Tibial artery (tissue), 4 donors: ENCODE data around the gene UPF2.

Experiments used
- DNase-seq, 2 donors: peaks; one replicate each; pipeline ENCODE4 v3.0.0-alpha.2; 2019
- H3K27ac ChIP-seq, 2 donors: fragments of 200-600 bp; sonication (generic) in 1 of 2; 1 replicate in 1 of 2; 2 replicates in 1 of 2; pipeline ENCODE4 v1.5.1; 2018 to 2019; ENCODE audit warnings: mild to moderate bottlenecking in 1 of 2
- H3K27me3 ChIP-seq, 2 donors: fragments of 200-600 bp; sonication (generic) in 1 of 2; one replicate each; pipeline versions ENCODE4 v1.5.1 to v1.6.0; 2016 to 2019
- H3K36me3 ChIP-seq, 3 donors: fragments of 200-600 bp; sonication (generic) in 2 of 3; one replicate each; pipeline ENCODE4 v1.5.1; 2016 to 2019; ENCODE audit warnings: mild to moderate bottlenecking in 2 of 3
- H3K4me1 ChIP-seq, 4 donors: fragments of 200-600 bp; sonication (generic) in 2 of 4; 1 replicate in 3 of 4; 2 replicates in 1 of 4; pipeline ENCODE4 v1.5.1; 2016 to 2019
- H3K4me3 ChIP-seq, 2 donors: fragments of 200-600 bp; sonication (generic) in 1 of 2; 1 replicate in 1 of 2; 2 replicates in 1 of 2; pipeline ENCODE4 v1.5.1; 2018 to 2019; ENCODE audit warnings: mild to moderate bottlenecking in 2 of 2
- H3K9me3 ChIP-seq, 3 donors: fragments of 200-600 bp; sonication (generic) in 1 of 3; one replicate each; pipeline ENCODE4 v1.5.1; 2016 to 2019
- intact Hi-C: fragments of 100-400 bp; cut with DNase I; formaldehyde crosslinking; loops from one replicate; pipeline ENCODE4 v1.15.0; 2023; ENCODE audit warnings: low total_unique reads
- TF ChIP-seq, protein P1 (sequence below), 2 experiments: fragments of 200-600 bp in 1 of 2; fragments of 450-650 bp in 1 of 2; IDR thresholded peaks; one replicate each; pipeline ENCODE4 v1.5.1; 2017 to 2019; ENCODE audit warnings: antibody characterized with exemption in 2 of 2, mild to moderate bottlenecking in 1 of 2, moderate library complexity in 1 of 2

The UPF2 gene

GRCh38 chr10:11886851-11887250, 155.8 kb downstream of the UPF2 start:
- H3K4me3 ChIP-seq, result no peak overlapping the region
- TF ChIP-seq, protein P1, sequence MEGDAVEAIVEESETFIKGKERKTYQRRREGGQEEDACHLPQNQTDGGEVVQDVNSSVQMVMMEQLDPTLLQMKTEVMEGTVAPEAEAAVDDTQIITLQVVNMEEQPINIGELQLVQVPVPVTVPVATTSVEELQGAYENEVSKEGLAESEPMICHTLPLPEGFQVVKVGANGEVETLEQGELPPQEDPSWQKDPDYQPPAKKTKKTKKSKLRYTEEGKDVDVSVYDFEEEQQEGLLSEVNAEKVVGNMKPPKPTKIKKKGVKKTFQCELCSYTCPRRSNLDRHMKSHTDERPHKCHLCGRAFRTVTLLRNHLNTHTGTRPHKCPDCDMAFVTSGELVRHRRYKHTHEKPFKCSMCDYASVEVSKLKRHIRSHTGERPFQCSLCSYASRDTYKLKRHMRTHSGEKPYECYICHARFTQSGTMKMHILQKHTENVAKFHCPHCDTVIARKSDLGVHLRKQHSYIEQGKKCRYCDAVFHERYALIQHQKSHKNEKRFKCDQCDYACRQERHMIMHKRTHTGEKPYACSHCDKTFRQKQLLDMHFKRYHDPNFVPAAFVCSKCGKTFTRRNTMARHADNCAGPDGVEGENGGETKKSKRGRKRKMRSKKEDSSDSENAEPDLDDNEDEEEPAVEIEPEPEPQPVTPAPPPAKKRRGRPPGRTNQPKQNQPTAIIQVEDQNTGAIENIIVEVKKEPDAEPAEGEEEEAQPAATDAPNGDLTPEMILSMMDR (IDR thresholded peaks at IDR 0.05), result no peak
- no peaks in the 10 kb centered on the region for H3K27me3 ChIP-seq
- H3K4me1 ChIP-seq, result no peaks in the 10 kb centered on the region
- no peaks in the 10 kb centered on the region for H3K36me3 ChIP-seq
- DNase-seq, result no peak
- no peaks in the 10 kb centered on the region for H3K9me3 ChIP-seq
- intact Hi-C loops, result no loop called here
- no peak overlapping the region for H3K27ac ChIP-seq

DNA sequence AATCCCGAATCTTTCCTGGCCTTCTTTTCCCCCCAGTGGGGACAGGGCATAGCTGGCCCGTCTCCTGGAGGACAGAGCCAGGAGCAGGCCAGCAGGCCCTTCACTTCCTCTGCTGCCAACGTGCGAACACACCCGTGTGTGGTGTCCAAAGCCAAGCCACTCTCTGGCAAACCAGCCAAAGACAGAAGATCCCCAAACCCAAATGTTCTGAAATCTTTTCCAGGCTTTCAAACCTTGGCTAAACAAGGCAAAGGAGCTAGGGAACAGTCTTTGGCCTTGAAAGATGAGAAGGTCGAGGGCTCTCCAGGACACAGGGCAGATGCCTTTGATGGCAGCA, 156.5 kb downstream of the UPF2 start:
- no peaks in the 10 kb centered on the region for H3K4me1 ChIP-seq
- H3K4me3 ChIP-seq, result no peak overlapping the region
- intact Hi-C loops, result no loop called here
- TF ChIP-seq, protein P1 (IDR thresholded peaks at IDR 0.05), result no peak
- H3K27ac ChIP-seq, result no peak overlapping the region
- H3K9me3 ChIP-seq, result no peaks in the 10 kb centered on the region
- no peaks in the 10 kb centered on the region for H3K27me3 ChIP-seq
- DNase-seq, result no peak
- no peaks in the 10 kb centered on the region for H3K36me3 ChIP-seq

GRCh38 chr10:11885437-11886137, 157.0 kb downstream of the UPF2 start:
- DNase-seq, result no peak
- Histone ChIP-seq H3K36me3 (no peaks in the 10 kb centered on the region), H3K9me3 (no peaks in the 10 kb centered on the region), H3K27me3 (no peaks in the 10 kb centered on the region), H3K4me1 (no peaks in the 10 kb centered on the region), H3K27ac (no peak overlapping the region), H3K4me3 (no peak overlapping the region)
- TF ChIP-seq, protein P1 (IDR thresholded peaks at IDR 0.05), result no peak
- intact Hi-C loops, result no loop called here

- intact Hi-C loops, result no loop called here
- H3K27ac ChIP-seq, result no peak overlapping the region
- no peaks in the 10 kb centered on the region for H3K4me1 ChIP-seq
- H3K4me3 ChIP-seq, result no peak overlapping the region
- no peaks in the 10 kb centered on the region for H3K9me3 ChIP-seq
- TF ChIP-seq, protein P1 (IDR thresholded peaks at IDR 0.05), result no peak
- H3K36me3 ChIP-seq, result no peaks in the 10 kb centered on the region
- H3K27me3 ChIP-seq, result no peaks in the 10 kb centered on the region
- DNase-seq, result no peak
Observed at GRCh38 chr10:11884706-11885423, 157.7 kb downstream of the UPF2 start.

DNA sequence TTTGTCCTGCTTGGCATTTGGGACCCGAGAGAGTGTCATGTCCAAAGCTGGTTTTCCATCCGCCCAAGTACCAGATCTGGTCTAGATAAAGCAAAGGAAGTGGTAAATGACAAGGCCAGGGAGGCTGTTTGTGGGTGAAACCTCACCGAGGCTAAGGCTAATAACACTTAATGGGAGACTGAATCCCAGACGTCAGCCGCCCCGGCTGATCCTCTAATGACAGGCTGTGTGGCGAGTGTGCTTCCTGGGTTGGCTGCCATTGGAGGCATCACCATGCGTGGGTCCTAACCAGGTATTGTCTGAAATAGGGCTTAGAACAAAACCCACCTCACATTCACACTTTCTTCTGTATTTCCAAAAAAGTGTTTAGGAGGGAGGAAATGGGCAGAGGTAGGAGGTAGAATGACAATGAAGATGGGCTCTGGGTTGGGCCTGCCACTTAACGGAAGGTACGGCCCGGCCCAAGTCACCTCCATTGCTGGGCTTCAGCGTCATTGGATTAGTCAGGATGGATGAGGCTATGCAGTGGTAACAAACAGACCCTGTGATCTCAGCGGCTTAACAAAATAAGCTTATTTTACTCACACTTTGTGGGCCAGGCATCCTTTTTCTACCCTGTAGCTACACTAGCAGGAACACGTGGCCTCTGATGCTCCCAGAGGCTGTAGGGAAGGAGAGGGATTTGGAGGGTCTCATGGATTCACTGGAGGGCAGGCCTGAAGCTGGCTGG, 159.8 kb downstream of the UPF2 start:
- H3K9me3 ChIP-seq, result no peaks in the 10 kb centered on the region
- intact Hi-C loops, result no loop called here
- H3K27ac ChIP-seq, result no peak overlapping the region
- no peaks in the 10 kb centered on the region for H3K4me1 ChIP-seq
- no peak overlapping the region for H3K4me3 ChIP-seq
- no peaks in the 10 kb centered on the region for H3K36me3 ChIP-seq
- TF ChIP-seq, protein P1 (IDR thresholded peaks at IDR 0.05), result no peak
- no peaks in the 10 kb centered on the region for H3K27me3 ChIP-seq
- DNase-seq, result no peak
